Sciatic nerve (tissue), 2 donors: ENCODE results near the gene LCN15. TPM values are rescaled to one million over a fixed set of nuclear protein-coding genes. Genes with fewer than 3 reads are reported as not detected.
"Not testable (repeated sequence)": the region's sequence is repeated elsewhere in the genome, so short reads cannot be mapped to it uniquely, and the experiment has no call there.

Source experiments
- ATAC-seq: fragments of 200-7000 bp; cut with Tn5 transposase; one replicate; pipeline ENCODE4 v1.9.1; 2020; ENCODE audit warnings: mild to moderate bottlenecking, moderate library complexity
- DNase-seq: peaks from one replicate; pipeline ENCODE4 v3.0.0-alpha.2; 2020; ENCODE audit warnings: low spot score
- intact Hi-C: fragments of 100-400 bp; cut with DNase I; formaldehyde crosslinking; loops from one replicate; pipeline ENCODE4 v1.14.2; 2022
- total RNA-seq: library from RNA; stranded (reverse); fragmentation: NEBNext Ultra II Directional; extraction: Animal tissue kit (Norgen Biotek cat#: 25700); gene quantifications from one replicate; pipeline ENCODE4 v1.2.1, GENCODE V29; 2021
- donor health status: DM: no; HTN: no; CAD: no.
- donor health status: DM: no; HTN: no; CAD: no.

The LCN15 gene
- total RNA-seq, 1 donor from 2014 or later = not detected

DNA sequence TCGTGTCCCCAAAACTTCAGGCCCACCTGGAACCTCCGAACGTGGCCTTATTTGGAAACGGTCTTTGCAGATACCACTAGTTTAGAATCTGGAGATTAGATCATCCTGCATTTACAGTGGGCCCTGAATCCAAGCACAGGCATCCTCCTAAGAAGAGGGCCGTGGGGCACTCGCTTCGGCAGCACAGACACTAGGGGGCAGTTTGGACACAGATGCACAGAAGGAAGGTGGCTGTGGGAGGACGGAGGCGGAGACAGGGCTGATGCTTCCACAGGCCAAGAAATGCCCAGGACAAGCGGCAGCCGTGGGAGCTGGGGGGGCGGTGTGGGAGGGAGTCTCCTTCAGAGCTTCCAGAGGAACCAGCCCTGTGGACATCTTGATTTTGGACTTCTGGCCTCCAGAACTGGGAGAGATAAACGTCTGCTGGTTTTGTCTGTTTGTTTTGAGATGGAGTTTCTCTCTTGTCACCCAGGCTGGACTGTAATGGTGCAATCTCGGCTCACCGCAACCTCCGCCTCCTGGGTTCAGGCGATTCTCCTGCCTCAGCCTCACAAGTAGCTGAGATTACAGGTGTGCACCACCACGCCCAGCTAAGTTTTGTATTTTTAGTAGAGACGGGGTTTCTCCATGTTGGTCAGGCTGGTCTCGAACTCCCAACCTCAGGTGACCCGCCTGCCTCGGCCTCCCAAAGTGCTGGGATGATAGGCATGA is 3.3 kb downstream of the LCN15 start:
- DNase-seq, intact Hi-C loops, ATAC-seq: not testable (repeated sequence)

DNA sequence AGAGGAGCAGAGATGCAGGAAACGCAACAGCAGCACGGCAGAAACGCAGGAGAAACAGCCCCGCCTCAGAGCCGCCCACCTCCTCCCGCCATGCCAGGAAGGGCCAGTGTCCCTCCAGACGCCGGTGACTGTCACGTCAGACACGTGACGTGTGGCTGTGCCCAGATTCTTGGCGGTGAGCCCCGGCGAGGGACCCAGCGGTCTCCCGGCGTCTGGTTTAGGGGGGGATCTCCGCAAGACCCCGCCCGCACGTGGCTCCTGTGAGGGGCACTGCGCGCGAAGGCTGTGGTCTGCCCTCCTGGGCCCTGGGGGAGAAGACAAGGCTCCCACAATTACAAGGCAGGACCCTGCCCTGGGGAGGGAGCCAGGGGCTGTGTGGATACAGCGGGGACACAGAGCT is 3.9 kb downstream of the LCN15 start:
- DNase-seq = no peak
- ATAC-seq = no peak
- intact Hi-C loops = no loop called here

DNA sequence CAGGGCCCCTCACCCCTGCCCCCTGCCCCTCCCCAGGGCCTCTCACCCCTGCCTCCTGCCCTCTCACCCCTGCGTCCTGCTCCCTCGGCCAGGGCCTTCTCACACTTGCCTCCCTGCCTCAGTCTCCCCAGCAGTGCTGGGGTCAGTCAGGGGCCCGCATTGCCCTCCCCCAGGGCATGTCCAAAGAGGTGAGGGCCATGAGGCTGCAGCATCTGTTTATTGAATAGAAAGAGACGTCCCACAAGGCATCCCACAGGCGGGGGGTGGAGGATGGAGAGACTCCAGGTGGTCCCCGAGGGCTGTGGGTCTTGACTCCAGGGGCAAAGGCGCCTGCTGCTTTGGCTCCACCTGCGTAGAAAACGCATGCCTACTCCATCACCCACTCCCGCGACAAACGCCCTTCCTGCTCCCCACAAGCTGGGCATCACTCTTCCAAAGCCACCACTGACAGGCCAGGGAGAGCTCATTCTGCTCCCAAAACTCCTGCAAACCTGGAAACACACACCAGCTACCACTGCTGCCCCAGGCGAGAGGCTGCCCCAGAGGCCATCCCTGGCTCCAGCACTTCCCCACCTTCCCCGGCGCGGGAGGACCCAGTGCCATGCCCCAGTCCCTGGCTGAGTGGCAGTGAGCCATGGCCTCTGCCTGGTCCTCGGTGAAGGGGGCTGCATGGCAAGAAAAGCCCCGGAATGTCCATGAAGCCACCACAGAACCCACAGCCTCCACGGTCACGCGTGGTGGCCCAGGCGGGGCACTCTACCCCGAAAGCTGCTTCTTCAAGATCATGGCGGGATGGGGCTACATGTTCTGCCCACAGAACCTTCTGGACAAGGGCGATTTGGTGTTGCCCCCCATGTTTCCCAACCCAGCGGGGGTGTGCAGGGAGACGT is 4.6 kb downstream of the LCN15 start:
- DNase-seq (no peak), ATAC-seq (no peak)
- intact Hi-C loops = no loop called here

DNA sequence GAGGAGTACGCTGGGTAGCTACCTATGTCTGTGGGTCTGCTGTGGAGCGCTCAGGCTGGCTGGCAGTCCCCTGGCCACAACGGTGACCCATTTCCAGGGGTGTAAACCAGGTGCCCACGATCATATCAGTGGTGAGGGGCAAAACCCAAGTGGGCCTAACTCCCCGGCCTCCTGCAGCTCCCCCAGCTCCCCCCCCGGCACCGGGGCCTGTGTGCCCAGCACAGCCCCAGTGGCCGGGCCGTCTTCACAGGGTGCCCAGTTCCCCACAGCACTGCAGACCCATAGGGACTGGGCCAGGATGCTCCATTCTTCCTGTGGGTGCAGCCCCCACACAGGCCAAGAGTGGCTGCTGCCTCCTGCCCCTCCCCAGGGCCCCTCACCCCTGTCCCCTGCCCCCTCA is 5.3 kb downstream of the LCN15 start:
- DNase-seq (no peak), ATAC-seq (no peak)
- intact Hi-C loops = no loop called here

DNA sequence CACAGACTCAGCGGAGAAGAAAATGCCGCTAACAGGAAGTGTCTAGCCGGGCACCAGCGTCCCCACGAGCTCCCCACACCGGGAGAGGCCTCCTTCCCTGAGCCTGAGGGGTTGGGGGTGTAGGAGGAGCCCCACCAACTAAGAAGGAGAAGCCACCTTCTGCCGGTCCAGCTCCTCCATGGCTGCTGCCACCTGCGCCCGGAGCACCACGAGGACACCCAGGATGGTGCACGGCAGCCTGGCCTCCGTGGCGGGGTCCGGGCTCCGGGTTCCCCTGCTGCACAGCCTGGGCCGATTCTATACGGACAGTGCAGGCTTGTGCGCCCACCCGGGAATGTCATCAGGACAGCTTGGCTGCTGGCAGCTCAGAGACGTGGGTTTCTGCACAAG is 6.6 kb downstream of the LCN15 start:
- DNase-seq (no peak), ATAC-seq (no peak)
- intact Hi-C loops = no loop called here

DNA sequence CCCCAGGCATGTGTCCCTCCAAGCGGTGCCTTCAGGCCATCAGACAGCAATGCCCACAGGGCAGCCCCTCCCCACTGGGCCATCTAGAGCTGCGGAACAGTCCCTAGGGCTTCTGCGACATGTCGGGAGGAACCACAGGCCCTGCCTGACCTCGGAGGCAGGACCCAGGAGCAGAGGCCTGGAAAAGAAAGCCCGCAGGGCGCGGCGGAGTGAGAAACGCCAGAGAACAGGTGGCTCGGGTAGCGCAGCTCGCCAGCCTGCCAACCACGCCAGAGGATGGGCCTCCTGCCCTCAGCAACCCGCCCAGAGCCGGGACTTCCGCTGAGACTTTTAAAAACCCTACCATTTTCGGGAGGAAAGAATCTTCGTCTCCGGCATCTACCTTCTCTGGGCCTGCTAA is 7.0 kb downstream of the LCN15 start:
- ATAC-seq = no peak
- no peak for DNase-seq
- intact Hi-C loops = no loop called here

DNA sequence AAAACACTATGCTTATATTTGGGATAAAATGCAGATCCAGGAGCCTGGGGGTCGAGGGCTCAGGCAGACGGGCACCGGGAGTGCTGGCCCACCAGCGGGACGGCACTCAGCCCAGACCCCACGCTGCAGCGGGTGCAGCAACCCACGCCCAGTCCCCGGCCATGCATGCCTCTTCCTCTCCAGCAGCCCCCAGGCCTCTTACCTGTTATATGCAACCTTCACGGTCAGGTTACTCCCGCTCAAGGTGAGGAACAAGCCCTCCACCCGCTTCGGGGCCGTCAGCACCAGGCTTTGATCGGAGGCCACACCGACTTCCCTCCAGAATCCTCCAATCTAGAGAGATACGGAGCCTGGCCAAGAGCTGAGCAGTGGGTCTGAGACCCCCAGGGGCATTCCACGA is 7.5 kb downstream of the LCN15 start:
- intact Hi-C loops = no loop called here
- DNase-seq = no peak
- no peak for ATAC-seq

DNA sequence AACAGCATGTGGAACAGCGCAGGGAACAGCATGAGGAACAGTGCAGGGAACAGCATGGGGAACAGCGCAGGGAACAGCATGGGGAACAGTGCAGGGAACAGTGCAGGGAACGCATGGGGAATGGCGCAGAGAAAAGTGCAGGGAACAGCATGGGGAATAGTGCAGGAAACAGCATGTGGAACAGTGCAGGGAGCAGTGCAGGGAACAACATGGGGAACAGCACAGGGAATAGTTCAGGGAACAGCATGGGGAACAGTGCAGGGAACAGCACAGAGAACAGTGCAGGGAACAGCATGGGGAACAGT is 8.2 kb downstream of the LCN15 start:
- intact Hi-C loops = no loop called here
- no peak for ATAC-seq
- DNase-seq = no peak

DNA sequence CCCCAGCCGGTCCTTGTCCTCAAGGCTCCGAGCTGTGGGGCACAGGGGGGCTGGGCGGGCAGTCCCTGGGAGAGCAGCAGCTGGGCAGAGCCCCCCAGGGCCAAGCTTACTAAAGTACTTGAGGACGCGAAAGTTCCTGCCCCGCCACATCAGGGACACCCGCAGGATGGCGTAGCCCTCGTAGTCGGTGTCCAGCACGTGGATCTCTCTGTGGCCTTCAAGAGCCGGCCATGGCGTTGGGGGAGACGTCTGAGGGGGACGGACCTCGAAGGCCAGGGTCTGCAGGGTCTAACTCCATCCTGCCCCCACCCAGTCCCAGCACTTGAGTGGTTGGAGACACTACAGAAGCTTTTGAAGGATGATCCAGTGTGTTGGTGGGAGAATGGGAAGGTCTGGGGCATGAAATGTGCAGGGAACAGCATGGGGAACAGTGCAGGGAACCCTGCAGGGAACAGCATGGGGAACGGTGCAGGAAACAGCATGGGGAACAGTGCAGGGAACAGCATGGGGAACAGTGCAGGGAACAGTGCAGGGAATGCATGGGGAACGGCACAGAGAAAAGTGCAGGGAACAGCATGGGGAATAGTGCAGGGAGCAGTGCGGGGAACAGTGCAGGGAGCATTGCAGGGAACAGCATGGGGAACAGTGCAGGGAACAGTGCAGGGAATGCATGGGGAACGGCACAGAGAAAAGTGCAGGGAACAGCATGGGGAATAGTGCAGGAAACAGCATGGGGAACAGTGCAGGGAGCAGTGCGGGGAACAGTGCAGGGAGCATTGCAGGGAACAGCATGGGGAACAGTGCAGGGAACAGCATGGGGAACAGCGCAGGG is 8.8 kb downstream of the LCN15 start:
- DNase-seq = not testable (repeated sequence)

DNA sequence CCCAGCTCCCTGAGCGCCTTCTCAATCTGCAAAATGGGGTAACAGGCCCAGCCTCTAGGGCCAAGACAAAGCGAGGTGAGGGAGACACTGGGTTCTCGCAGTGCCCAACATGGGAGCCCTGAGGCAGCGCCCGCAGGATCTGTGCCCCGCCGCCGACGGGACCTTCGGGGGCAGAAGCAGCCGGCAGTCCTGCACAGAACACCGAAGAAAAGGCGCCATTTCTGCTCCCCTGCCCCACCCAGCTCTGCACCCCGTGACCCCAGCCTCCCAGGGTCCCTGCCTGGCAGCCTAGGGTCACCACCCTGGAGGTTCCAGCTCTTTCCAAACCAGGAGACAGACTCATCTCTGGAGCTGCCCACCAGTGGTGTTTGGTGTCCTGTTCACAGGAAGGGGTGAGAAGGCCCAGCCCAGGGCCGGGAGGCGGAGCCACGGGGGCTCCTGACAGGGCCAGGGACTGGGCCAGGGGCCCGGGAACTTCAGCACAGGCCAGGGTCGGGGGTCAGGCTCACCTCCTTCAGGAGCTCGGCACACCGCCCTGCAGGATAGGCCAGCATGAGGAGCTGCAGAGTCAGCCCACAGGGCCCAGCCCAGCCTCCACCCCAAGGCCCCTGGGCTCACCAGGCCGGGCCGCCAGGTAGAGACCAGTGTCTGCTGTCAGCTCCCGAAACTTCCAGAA is 9.6 kb downstream of the LCN15 start:
- ATAC-seq = no peak
- no peak for DNase-seq
- intact Hi-C loops = no loop called here

More for the DNA sequence above, 8.8 kb downstream of the LCN15 start:
- intact Hi-C loops, ATAC-seq: not testable (repeated sequence)

DNA sequence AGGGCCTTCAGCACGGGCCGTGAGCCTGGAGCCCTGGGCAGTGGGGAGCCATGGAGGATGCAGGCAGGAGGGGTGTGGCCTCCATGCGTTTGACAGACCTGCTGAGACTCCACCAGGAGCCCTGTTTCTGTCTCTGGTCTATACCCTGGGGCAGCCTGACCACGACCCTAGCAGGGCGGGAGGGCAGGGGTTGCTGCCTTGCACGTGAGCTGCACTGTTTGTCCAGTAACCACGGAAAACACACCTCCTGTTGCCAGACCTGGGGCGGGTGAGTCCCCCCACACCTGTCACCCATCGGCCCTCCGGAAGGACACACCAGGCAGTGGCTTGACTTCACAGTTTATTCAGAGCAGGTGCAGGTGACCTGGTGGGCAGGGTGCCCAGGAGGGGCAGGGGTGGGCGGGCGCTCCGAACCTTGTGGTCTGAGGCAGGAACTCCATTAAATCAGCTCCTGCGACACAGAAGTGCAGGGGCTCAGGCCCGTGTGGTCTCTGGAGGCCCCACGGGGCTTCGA is 10.2 kb downstream of the LCN15 start:
- ATAC-seq (no peak), DNase-seq (no peak)
- intact Hi-C loops = no loop called here

DNA sequence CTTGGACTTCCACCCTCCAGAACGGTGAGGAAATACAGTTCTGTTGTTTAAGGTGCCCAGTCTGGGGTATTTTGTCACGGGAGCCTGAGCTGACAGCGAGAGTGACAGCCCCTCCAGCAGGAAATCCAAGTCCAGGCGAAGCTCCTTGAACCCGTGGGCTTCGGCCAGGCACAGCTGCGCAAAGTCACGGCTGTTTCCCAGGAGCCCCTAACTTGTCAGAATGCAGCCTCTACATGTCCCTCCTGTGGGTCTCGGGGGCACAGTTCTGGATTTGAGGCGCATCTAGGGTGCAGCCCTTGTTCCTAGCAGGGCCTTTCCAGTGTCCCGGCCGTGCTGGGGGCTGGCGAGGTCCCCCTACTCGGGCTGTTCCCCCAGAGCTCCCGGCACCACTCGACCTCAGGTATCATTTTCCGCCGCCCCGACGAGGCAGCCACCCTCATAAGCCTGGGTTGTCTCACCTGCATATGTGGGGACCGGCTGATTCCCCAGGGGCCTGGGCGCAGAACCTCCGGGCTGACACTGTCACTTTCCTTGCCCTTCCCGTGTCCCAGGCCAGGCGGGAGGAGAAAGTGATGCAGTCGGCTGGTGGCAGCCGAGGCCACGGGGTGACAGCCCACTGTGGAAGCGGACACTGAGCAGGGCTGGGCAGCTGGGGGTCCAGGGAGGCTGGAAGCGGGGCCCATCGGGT is 10.8 kb downstream of the LCN15 start:
- intact Hi-C loops = no loop called here
- DNase-seq = no peak
- ATAC-seq = no peak

DNA sequence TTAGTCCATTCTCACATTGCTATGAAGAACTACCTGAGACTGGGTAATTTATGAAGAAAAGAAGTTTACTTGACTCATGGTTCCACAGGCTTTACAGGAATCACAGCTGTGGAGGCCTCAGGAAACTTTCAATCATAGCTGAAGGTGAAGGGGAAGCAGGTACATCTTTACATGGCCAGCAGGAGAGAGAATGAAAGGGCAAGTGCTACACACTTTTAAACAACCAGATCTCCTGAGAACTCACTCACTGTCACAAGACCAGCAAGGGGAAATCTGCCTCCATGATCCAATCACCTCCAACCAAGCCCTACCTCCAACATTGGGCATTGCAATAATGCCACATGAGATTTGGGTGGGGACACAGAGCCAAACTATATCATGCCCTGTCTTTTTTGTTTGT is 12.5 kb downstream of the LCN15 start:
- intact Hi-C loops = no loop called here
- ATAC-seq = no peak
- DNase-seq = no peak

DNA sequence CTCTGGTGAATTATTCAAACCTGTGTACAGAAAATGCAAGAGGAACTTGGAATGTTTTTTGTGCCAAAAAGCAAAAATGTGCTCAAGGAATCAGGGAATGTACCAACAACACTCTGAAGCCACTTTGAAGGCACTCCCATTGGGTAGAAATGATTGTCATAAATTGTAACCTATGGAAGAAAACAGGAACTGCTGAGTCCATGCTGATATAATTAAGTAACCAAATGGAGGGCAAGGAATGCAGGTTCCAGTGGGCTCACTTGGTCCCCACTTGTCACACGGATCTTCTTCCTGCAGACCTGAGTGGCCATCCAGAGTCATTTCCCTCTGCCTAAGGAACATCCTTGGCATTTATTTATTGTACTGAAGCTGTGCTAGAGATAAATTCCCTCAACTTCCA is 13.1 kb downstream of the LCN15 start:
- intact Hi-C loops = no loop called here
- no peak for ATAC-seq
- DNase-seq = no peak

DNA sequence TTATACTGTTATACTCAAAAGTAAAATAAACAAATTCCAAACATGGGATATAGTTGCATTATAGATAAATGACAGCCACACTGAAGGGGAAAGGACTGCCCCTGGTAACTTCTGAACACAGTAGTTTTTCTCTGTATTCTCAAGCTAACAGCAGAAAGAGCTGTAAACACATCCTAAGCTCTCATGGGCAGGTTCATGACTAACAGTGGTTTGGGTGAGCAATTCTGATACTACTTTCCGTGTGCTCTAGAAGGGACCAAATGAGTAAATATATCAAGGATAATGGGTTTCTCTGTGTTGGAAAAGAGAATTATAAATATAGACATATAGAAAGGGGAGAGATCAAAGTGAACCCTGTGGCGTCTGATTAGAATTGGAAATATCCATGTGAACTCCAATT is 13.8 kb downstream of the LCN15 start:
- ATAC-seq (no peak), DNase-seq (no peak)
- intact Hi-C loops = no loop called here

DNA sequence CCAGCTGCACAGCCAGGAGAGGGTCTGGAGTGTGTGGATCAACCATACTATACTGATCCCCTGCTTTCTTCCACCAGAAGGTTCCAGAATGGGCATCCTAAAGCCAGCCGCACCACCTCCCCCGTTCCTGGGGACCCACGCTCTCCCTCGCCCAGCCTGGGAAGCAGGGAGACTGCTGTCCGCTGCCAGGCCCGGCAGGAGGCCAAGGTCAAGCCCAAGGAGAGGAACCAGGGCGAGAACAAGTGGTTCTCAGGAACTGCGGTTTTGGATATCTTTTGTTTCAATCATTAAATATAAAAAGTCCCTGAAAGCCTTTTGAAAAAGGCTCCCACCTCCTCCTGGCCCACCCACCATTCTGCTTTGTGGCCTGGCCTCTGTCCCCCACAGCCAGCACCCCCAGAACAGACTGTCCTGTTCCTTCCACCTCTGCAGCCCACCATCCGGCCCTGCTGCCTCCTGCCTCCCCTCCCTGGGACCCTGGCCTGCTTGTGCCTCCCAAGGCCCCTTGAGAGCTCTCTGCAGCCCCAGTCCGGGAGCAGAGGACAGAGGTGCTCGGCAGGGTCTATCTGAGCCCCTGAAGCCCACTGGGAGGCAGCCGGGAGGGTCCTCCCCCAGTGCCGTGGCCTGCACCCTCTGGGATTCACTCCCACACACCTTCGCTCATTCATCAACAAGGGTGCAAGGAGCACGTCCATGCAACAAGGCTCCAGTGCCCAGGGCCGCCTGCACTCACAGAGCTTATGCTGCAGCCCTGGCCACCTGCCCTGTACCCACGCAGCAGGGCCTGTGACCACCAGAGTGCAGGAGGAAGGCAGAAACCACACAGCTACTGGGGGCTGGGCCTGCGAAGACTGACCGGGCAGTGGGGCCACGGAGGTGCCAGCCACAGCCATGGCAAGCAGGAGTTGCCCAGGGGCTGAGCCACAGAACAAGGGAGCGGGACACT is 15.4 kb downstream of the LCN15 start:
- DNase-seq = no peak
- intact Hi-C loops = no loop called here
- peak; percentile 44 for ATAC-seq

DNA sequence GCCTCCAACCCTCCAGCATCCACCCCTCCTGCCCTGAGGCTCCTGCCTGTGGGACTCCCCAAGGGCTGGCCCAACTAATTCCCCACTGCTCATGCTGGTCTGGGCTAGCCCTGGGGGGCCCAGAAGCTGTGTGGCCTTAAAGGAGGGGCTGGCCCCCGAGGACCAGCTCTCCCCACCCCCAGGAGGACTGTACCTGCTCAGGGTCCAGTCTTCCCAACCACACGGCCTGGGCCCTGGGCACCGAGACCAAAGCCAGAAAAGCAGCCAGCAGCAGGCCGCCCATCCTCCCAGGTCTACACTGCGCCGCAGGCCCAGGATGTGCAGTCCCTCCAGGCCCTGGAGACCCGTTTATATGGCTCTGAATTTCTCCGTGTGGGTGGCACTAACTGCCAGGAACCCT is 16.1 kb downstream of the LCN15 start, which contains the start of gene LCN6:
Gene LCN6, minus strand, starts transcription at position 325 of the 400 bp plus-strand sequence. Its CDS starts 42 bp downstream, at position 283.
- no peak for DNase-seq
- ATAC-seq = peak; percentile 16
- intact Hi-C loops = no loop called here
